ENCODE data around the gene S1PR2.
A peak's percentile ranks its signal among the peaks of the same experiment; 100 is the strongest.
"Not testable (repeated sequence)": the region's sequence is repeated elsewhere in the genome, so short reads cannot be mapped to it uniquely, and the experiment has no call there.

S1PR2 gene

GRCh38 chr19:10223488-10224213, 7.5 kb downstream of the S1PR2 start:
- DNase-seq: no peak

GRCh38 chr19:10222201-10222890, 8.8 kb downstream of the S1PR2 start:
- DNase-seq: no peak

- no peak for DNase-seq
Measured at GRCh38 chr19:10220695-10221094, 10.4 kb downstream of the S1PR2 start.

GRCh38 chr19:10219678-10220077, 11.5 kb downstream of the S1PR2 start:
- DNase-seq: peak in 1 of 2 experiments; percentile 40

- no peak for DNase-seq
Measured at GRCh38 chr19:10217085-10217484, 14.0 kb downstream of the S1PR2 start.

- DNase-seq: no peak
Measured at GRCh38 chr19:10214784-10215183, 16.3 kb downstream of the S1PR2 start.

- DNase-seq: no peak
Measured at GRCh38 chr19:10211691-10212090, 19.4 kb downstream of the S1PR2 start.

- DNase-seq: no peak
Measured at GRCh38 chr19:10211061-10211460, 20.1 kb downstream of the S1PR2 start.

- DNase-seq: no peak
Measured at GRCh38 chr19:10209315-10209714, 21.8 kb downstream of the S1PR2 start.

- DNase-seq: no peak
Measured at GRCh38 chr19:10207026-10207425, 24.1 kb downstream of the S1PR2 start.

- DNase-seq: no peak
Measured at GRCh38 chr19:10206226-10206885, 24.8 kb downstream of the S1PR2 start.

- no peak for DNase-seq
Measured at GRCh38 chr19:10205636-10206035, 25.5 kb downstream of the S1PR2 start.

- DNase-seq: peak in 1 of 2 experiments; percentile 13
Measured at GRCh38 chr19:10203686-10204085, 27.4 kb downstream of the S1PR2 start.

GRCh38 chr19:10201176-10201575, 30.0 kb downstream of the S1PR2 start:
- no peak for DNase-seq

GRCh38 chr19:10200101-10200500, 31.0 kb downstream of the S1PR2 start:
- not testable (repeated sequence) for DNase-seq

- not testable (repeated sequence) for DNase-seq
Measured at GRCh38 chr19:10198889-10199644, 32.1 kb downstream of the S1PR2 start.

GRCh38 chr19:10195199-10195519, 36.0 kb downstream of the S1PR2 start:
- no peak for DNase-seq

- DNase-seq: peak; percentile 73 to 91
Measured at GRCh38 chr19:10194500-10195198, 36.5 kb downstream of the S1PR2 start, which contains the start of gene DNMT1. Gene DNMT1 (minus strand): TSS chr19:10194953. CDS start chr19:10194899, 54 bp downstream.

- no peak for DNase-seq
Measured at GRCh38 chr19:10193790-10194499, 37.2 kb downstream of the S1PR2 start.

GRCh38 chr19:10192922-10193321, 38.2 kb downstream of the S1PR2 start:
- no peak for DNase-seq

GRCh38 chr19:10191347-10191746, 39.8 kb downstream of the S1PR2 start:
- no peak for DNase-seq

- DNase-seq: no peak
Measured at GRCh38 chr19:10190026-10190425, 41.1 kb downstream of the S1PR2 start.

Data from NCI-H526 (cell line).